Muscle layer of colon (tissue), 2 donors: ENCODE measurements around the gene POGZ.

Experiments
- H3K27ac ChIP-seq: one replicate; pipeline ENCODE4 v1.7.0; 2013; ENCODE audit warnings: low read depth, mild to moderate bottlenecking, low read length, moderate library complexity
- H3K27me3 ChIP-seq, 2 donors: one replicate each; pipeline ENCODE4 v1.7.0; 2013; ENCODE audit warnings: low read length in 2 of 2, mild to moderate bottlenecking in 2 of 2; ENCODE audit not compliant: insufficient read depth in 2 of 2, control insufficient read depth in 1 of 2
- H3K36me3 ChIP-seq: one replicate; pipeline ENCODE4 v1.7.0; 2013; ENCODE audit warnings: mild to moderate bottlenecking, low read length; ENCODE audit not compliant: insufficient read depth
- H3K4me1 ChIP-seq: one replicate; pipeline ENCODE4 v1.7.0; 2013; ENCODE audit warnings: mild to moderate bottlenecking, low read length; ENCODE audit not compliant: insufficient read depth
- H3K4me3 ChIP-seq, 2 donors: one replicate each; pipeline ENCODE4 v1.7.0; 2013; ENCODE audit warnings: low read length in 2 of 2, low read depth in 1 of 2, mild to moderate bottlenecking in 1 of 2, moderate library complexity in 1 of 2
- H3K9ac ChIP-seq: one replicate; pipeline ENCODE4 v1.7.0; 2013; ENCODE audit warnings: low read length
- H3K9me3 ChIP-seq: one replicate; pipeline ENCODE4 v1.7.0; 2013; ENCODE audit warnings: mild to moderate bottlenecking, low read length
- donor health status: abdominal sarcoma.
- donor health status: Adenocarcinoma of cecum.

POGZ gene

GRCh38 chr1:151368393-151369301, 90.6 kb downstream of the POGZ start:
- no peak overlapping the region for H3K4me3 ChIP-seq
- H3K4me1 ChIP-seq: peaks cover 32% of the 10 kb centered on the region
- peaks cover 58% of the 10 kb centered on the region for H3K36me3 ChIP-seq
- no peaks in the 10 kb centered on the region for H3K9me3 ChIP-seq
- H3K27ac ChIP-seq: no peak overlapping the region
- no peak overlapping the region for H3K9ac ChIP-seq
- no peaks in the 10 kb centered on the region for H3K27me3 ChIP-seq

DNA sequence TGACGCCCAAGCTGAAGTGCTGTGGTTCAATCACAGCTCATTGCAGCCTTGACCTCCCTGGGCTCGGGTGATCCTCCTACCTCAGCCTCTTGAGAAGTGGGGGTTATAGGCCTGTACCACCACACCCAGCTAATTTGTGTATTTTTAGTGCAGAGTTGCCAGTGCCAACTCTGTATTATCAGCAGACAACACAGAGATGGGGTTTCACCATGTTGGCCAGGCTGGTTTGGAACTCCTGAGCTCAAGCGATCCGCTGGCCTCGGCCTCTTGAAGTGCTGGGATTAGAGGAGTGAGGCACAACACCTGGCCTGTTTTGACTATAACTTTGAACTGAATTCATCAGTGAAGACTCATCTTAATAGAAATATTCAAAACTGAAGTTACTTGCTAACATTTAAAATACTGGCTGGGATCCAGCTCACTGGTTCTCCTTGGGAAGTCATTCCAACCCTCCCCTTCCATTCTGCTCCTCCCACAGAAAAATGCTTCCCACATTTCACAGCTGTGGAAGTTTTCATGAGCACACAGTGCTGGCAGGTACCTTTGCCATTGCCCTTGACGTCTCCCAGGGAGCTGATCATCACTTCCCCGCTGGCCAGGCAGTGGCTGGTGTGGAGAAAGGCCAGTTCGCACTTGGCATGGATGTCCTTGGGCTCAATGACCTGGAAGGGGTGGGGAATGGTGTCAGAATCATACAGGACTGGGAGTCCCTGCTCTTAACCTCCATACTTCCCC, 91.5 kb downstream of the POGZ start:
- Histone ChIP-seq H3K9ac (no peak overlapping the region), H3K36me3 (peaks cover 58% of the 10 kb centered on the region), H3K27ac (no peak overlapping the region), H3K27me3 (no peaks in the 10 kb centered on the region), H3K4me3 (no peak overlapping the region), H3K9me3 (no peaks in the 10 kb centered on the region), H3K4me1 (peaks cover 32% of the 10 kb centered on the region)

DNA sequence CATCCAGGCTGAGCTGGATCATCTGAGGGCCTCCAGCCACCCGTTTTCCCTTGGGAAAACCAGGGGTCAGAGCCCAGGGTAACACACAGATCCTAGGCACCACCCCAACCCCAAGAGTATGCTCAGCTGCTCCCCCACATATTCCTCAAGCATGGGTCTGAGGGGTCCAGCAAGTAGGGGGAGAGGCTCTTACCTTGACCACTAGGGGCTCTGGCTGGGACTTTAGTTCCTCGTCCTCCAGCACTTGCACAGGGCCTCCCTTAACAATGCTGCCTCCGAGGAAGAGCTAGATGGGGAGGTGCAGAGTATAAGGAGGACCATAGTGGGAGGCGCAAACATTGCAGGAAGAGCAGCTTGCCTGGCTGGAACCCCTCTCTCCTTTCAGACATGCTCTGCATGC, 94.3 kb downstream of the POGZ start:
- Histone ChIP-seq H3K4me1 (peaks cover 17% of the 10 kb centered on the region), H3K27ac (no peak overlapping the region), H3K9ac (no peak overlapping the region), H3K27me3 (no peaks in the 10 kb centered on the region), H3K9me3 (no peaks in the 10 kb centered on the region), H3K4me3 (no peak overlapping the region), H3K36me3 (peaks cover 58% of the 10 kb centered on the region)

DNA sequence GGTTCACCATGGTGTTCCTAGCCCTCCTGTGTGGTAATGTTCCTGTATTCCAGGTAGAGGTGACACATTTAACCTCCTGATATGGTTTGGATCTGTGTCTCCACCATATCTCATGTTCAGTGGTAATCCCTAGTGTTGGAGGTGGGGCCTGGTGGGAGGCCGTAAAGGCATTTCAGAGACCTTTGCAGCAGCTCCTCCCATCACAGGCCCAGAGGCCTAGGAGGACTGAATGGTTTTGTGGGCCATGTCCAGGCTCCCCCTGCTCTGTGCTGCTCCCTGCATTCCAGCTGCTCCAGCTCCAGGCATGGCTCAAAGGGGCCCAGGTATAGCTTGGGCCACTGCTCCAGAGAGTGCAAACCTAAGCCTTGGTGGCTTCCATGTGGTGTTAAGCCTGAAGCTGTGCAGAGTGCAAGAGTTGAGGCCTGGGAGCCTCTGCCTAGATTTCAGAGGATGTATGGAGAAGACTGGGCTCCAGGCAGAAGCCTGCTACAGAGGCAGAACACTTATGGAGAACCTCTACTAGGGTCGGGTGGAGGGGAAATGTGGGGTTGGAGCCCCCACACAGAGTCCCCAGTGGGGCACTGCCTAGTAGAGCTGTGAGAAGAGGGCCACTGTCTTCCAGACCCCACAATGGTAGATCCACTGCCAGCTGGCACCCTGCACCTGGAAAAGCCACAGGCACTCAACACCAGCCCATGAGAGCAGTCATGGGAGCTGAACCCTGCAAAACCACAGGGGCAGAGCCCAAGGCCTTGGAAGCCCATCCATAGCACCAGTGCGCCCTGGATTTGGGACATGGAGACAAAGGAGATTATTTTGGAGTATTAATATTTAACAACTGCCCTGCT, 96.8 kb downstream of the POGZ start:
- H3K9me3 ChIP-seq: no peaks in the 10 kb centered on the region
- H3K9ac ChIP-seq: no peak overlapping the region
- no peak overlapping the region for H3K27ac ChIP-seq
- peaks cover under 1% of the 10 kb centered on the region for H3K4me1 ChIP-seq
- H3K27me3 ChIP-seq: no peaks in the 10 kb centered on the region
- peaks cover 37% of the 10 kb centered on the region for H3K36me3 ChIP-seq
- H3K4me3 ChIP-seq: no peak overlapping the region

- Histone ChIP-seq H3K4me1 (no peaks in the 10 kb centered on the region), H3K27me3 (no peaks in the 10 kb centered on the region), H3K9me3 (no peaks in the 10 kb centered on the region), H3K27ac (no peak overlapping the region), H3K9ac (no peak overlapping the region), H3K4me3 (no peak overlapping the region), H3K36me3 (peaks cover 33% of the 10 kb centered on the region)
These were observed 97.4 kb downstream of the POGZ start for GRCh38 chr1:151361883-151362282.

- Histone ChIP-seq H3K27ac (no peak overlapping the region), H3K4me1 (no peaks in the 10 kb centered on the region), H3K9ac (no peak overlapping the region), H3K9me3 (no peaks in the 10 kb centered on the region), H3K36me3 (no peaks in the 10 kb centered on the region), H3K27me3 (no peaks in the 10 kb centered on the region), H3K4me3 (no peak overlapping the region)
These were observed 102.6 kb downstream of the POGZ start for GRCh38 chr1:151356696-151357095.
